Ectodermal cell (in vitro differentiated cells): ENCODE measurements around the gene CDH18. TPM values are rescaled to one million over a fixed set of nuclear protein-coding genes. Genes with fewer than 3 reads are reported as not detected.

Source experiments
- H3K27ac ChIP-seq: 2 replicates; pipeline ENCODE4 v1.7.0; 2013; ENCODE audit warnings: mild to moderate bottlenecking, low read depth, low read length; ENCODE audit not compliant: insufficient read depth, poor library complexity, severe bottlenecking
- H3K27me3 ChIP-seq: 2 replicates; pipeline ENCODE4 v1.7.0; 2013; ENCODE audit warnings: mild to moderate bottlenecking, low read length; ENCODE audit not compliant: insufficient read depth, control insufficient read depth, poor library complexity, severe bottlenecking
- H3K36me3 ChIP-seq: one replicate; pipeline ENCODE4 v1.7.0; 2013; ENCODE audit warnings: low read length; ENCODE audit not compliant: control insufficient read depth, insufficient read depth
- H3K4me1 ChIP-seq: one replicate; pipeline ENCODE4 v1.7.0; 2013; ENCODE audit warnings: low read length; ENCODE audit not compliant: control insufficient read depth, insufficient read depth
- H3K4me3 ChIP-seq: 2 replicates; pipeline ENCODE4 v1.7.0; 2013; ENCODE audit warnings: low read depth, low read length, control low read depth; ENCODE audit not compliant: insufficient read depth
- H3K9me3 ChIP-seq: 2 replicates; pipeline ENCODE4 v1.7.0; 2013; ENCODE audit warnings: mild to moderate bottlenecking, low read length, moderate library complexity; ENCODE audit not compliant: control insufficient read depth
- WGBS, 2 experiments: methylation state at CpG; one replicate each; pipeline ENCODE4 v1.1.7; 2013; ENCODE audit warnings: missing lambda C conversion rate in 2 of 2; 5-methylcytosine and 5-hydroxymethylcytosine counted together
- polyA plus RNA-seq, 4 experiments: library from polyadenylated mRNA; stranded (reverse); fragments of 50-300 nt; gene quantifications; one replicate each; pipeline ENCODE4 v1.2.3, GENCODE V29; 2013

CDH18 gene, protein sequence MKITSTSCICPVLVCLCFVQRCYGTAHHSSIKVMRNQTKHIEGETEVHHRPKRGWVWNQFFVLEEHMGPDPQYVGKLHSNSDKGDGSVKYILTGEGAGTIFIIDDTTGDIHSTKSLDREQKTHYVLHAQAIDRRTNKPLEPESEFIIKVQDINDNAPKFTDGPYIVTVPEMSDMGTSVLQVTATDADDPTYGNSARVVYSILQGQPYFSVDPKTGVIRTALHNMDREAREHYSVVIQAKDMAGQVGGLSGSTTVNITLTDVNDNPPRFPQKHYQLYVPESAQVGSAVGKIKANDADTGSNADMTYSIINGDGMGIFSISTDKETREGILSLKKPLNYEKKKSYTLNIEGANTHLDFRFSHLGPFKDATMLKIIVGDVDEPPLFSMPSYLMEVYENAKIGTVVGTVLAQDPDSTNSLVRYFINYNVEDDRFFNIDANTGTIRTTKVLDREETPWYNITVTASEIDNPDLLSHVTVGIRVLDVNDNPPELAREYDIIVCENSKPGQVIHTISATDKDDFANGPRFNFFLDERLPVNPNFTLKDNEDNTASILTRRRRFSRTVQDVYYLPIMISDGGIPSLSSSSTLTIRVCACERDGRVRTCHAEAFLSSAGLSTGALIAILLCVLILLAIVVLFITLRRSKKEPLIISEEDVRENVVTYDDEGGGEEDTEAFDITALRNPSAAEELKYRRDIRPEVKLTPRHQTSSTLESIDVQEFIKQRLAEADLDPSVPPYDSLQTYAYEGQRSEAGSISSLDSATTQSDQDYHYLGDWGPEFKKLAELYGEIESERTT
- polyA plus RNA-seq (2013, experiment 1 of 4) = 4.6 TPM
- polyA plus RNA-seq (2013, experiment 2 of 4) = 5.0 TPM
- 3.0 TPM for polyA plus RNA-seq (2013, experiment 3 of 4)
- 3.4 TPM for polyA plus RNA-seq (2013, experiment 4 of 4)

DNA sequence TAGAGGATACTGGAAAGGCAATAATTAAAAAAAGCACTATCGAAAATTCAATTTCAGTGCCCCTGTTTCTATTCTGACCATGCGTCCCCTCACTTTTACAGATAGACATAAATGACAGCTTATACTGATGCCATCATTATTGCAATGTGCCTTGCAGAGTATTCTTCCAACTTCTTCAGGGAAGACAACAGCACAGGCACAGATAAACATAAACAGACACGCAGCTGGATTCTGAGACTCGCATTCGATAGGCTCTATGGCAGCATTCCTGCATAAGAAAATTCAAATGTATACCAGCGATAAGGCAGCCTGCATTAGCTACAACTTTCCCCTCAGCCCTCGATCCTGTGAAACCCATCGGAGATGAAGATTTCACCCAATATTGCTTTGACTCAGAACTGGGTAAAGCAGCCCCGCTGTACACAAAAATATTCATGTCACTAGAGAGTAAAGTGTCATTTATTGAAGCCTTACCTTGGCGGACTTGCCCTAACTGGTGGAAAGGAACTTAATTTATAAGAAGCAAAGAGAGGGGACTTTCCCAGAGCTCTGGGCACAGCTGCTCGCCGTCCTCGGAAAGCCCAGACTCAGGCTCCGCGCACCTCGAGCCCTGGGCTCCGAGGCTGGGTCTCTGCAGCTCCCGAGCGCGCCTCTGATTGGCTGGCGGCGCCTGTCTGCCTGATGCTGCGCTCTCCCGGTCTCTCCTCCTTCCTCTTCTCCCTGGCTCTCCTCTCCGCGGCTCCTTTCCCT is at the start of gene CDH18:
Gene CDH18, minus strand, starts transcription at position 589 of the 750 bp plus-strand sequence. CDS start 149,214 bp downstream, outside the sequence.
- Histone ChIP-seq H3K4me3 (peak within 1 kb of the TSS; percentile 21), H3K36me3 (no peaks in the 10 kb centered on the region), H3K27me3 (peaks cover 37% of the 10 kb centered on the region), H3K27ac (no peak within 1 kb of the TSS), H3K4me1 (peaks cover 4% of the 10 kb centered on the region), H3K9me3 (no peaks in the 10 kb centered on the region)
- 12 to 13% methylated on average over 26 of the region's 26 CpGs for WGBS, 2 experiments

- no peak overlapping the region for H3K27ac ChIP-seq
- H3K4me3 ChIP-seq = no peak overlapping the region
- 100% methylated on average over 1 of the region's 1 CpG; no CpG with 5 or more reads in 1 of the 2 experiments for WGBS, 2 experiments
- H3K27me3 ChIP-seq = no peaks in the 10 kb centered on the region
- H3K9me3 ChIP-seq = no peaks in the 10 kb centered on the region
- H3K36me3 ChIP-seq = no peaks in the 10 kb centered on the region
- H3K4me1 ChIP-seq = no peaks in the 10 kb centered on the region
Observed at GRCh38 chr5:20034717-20035116, 46.7 kb upstream of the CDH18 start.

DNA sequence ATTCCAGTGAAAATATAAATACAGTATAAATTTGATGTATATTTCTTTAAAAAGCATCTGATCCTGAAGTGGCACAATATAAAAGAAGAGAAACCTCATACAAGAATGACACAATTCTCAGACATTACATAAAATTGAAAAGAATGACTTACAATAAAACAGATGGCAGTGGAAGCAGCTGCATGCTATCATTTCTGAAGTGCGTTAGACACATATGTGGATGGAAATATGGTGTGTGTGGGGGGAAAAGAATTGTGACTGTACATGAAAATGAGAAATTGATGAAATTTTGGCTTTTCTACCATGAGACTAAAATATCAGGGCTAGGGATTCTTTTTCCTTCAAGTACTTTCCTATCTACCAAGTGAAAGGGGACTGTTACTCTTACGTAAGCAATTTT is 45.9 kb upstream of the CDH18 start:
- WGBS, 2 experiments = 91 to 97% methylated on average over 2 of the region's 2 CpGs
- H3K27ac ChIP-seq = no peak overlapping the region

DNA sequence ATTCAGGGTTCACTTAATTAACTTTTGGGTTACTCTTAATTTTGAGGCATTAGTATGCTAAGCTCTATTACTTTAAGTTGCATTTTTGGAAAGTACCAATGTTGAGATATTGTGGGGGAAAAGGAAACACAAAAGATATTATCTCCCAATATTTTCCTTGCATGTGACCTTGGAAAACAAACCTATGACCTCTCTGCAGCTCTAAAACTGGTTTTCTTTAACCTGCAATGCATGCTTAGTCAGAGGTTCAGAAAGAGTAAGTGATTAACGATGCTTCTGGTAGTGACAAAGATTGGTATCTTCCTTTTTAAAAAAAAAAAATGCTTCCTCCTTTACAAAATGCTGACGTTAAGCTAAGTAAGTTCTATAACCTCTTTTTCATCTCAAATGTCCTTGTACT is 44.9 kb upstream of the CDH18 start:
- Histone ChIP-seq H3K36me3 (no peaks in the 10 kb centered on the region), H3K27ac (no peak overlapping the region)

More for the DNA sequence above, 45.9 kb upstream of the CDH18 start:
- H3K9me3 ChIP-seq = no peaks in the 10 kb centered on the region
- H3K4me3 ChIP-seq = no peak overlapping the region
- H3K27me3 ChIP-seq = no peaks in the 10 kb centered on the region
- no peaks in the 10 kb centered on the region for H3K36me3 ChIP-seq
- H3K4me1 ChIP-seq = no peaks in the 10 kb centered on the region

GRCh38 chr5:20030125-20030524 is 42.1 kb upstream of the CDH18 start:
- no peak overlapping the region for H3K27ac ChIP-seq

More for the DNA sequence above, 44.9 kb upstream of the CDH18 start:
- Histone ChIP-seq H3K9me3 (no peaks in the 10 kb centered on the region), H3K27me3 (no peaks in the 10 kb centered on the region), H3K4me3 (no peak overlapping the region), H3K4me1 (no peaks in the 10 kb centered on the region)
- WGBS, 2 experiments = 92 to 94% methylated on average over 2 of the region's 2 CpGs

DNA sequence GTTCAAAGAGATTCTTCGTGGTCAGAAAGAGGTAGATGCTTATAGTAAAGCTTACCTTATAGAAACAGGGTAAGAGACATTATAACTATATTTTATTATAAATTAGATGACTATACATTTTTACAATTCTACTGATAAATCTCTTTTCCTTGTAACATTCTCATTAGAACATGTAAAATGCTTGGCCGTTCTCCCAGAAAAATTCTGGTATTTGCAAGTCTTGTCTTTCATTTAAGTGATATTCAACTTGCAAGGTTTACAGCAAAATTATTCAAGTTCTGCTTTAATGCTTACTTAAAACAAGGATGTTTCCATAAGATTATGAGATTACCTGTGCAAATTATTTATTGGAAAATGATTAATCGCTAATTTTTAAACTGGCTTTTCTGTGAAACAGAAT is 41.3 kb upstream of the CDH18 start:
- Histone ChIP-seq H3K4me3 (no peak overlapping the region), H3K27me3 (no peaks in the 10 kb centered on the region), H3K27ac (no peak overlapping the region), H3K36me3 (no peaks in the 10 kb centered on the region), H3K4me1 (no peaks in the 10 kb centered on the region), H3K9me3 (no peaks in the 10 kb centered on the region)
- 86 to 100% methylated on average over 1 of the region's 3 CpGs for WGBS, 2 experiments

More at GRCh38 chr5:20030125-20030524, 42.1 kb upstream of the CDH18 start:
- H3K9me3 ChIP-seq = no peaks in the 10 kb centered on the region
- H3K36me3 ChIP-seq = no peaks in the 10 kb centered on the region
- H3K27me3 ChIP-seq = no peaks in the 10 kb centered on the region
- H3K4me3 ChIP-seq = no peak overlapping the region
- H3K4me1 ChIP-seq = no peaks in the 10 kb centered on the region

GRCh38 chr5:20028506-20028905 is 40.5 kb upstream of the CDH18 start:
- H3K27ac ChIP-seq = no peak overlapping the region
- no peaks in the 10 kb centered on the region for H3K27me3 ChIP-seq
- H3K9me3 ChIP-seq = no peaks in the 10 kb centered on the region
- WGBS, 2 experiments = 88 to 93% methylated on average over 6 of the region's 6 CpGs
- H3K4me3 ChIP-seq = no peak overlapping the region
- H3K4me1 ChIP-seq = no peaks in the 10 kb centered on the region
- H3K36me3 ChIP-seq = no peaks in the 10 kb centered on the region

DNA sequence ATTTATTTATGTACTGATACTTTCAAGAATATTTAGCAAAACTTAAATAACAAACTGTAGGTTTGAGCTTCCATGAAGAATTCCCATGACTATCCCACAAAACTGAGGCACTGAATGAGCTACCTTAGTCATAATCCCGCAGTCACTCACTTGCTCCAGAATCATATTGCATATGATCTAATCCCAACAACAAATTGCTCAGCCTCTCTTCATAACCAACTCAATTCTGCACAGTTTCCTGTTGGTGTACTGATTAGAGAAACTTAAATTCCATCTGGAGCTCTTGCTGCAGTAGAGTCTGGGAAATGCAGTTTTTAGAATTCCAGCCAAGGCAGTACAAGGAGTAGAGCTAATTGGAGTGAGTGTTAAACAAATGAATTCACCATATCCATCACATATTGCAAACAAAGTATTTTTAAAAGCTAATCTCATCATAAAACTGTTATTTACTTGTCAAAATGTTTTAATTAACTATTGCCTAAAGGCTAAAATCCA is 35.7 kb upstream of the CDH18 start:
- no peak overlapping the region for H3K27ac ChIP-seq
- H3K27me3 ChIP-seq = no peaks in the 10 kb centered on the region
- WGBS, 2 experiments = 88 to 90% methylated on average over 1 of the region's 1 CpG
- no peak overlapping the region for H3K4me3 ChIP-seq
- no peaks in the 10 kb centered on the region for H3K9me3 ChIP-seq
- H3K4me1 ChIP-seq = no peaks in the 10 kb centered on the region
- no peaks in the 10 kb centered on the region for H3K36me3 ChIP-seq

GRCh38 chr5:20020247-20020646 is 32.2 kb upstream of the CDH18 start:
- no peaks in the 10 kb centered on the region for H3K4me1 ChIP-seq
- no peaks in the 10 kb centered on the region for H3K36me3 ChIP-seq
- 59 to 70% methylated on average over 2 of the region's 2 CpGs for WGBS, 2 experiments
- no peaks in the 10 kb centered on the region for H3K9me3 ChIP-seq
- no peak overlapping the region for H3K27ac ChIP-seq
- no peaks in the 10 kb centered on the region for H3K27me3 ChIP-seq
- no peak overlapping the region for H3K4me3 ChIP-seq
